Activated CD4-positive, alpha-beta T cell treated with anti-CD3 and anti-CD28 coated beads, Interleukin-2, amount 10 ng/mL, durations not matched to agents 24 days and 14 days (primary cell): ENCODE results near the gene ISYNA1. TPM values are rescaled to one million over a fixed set of nuclear protein-coding genes. Genes with fewer than 3 reads are reported as not detected.

Experiments
- DNase-seq: peaks from one replicate; pipeline ENCODE4 v3.0.0; 2022
- H3K27ac Mint-ChIP-seq: one replicate; pipeline ENCODE4 v1.8.0; 2022; ENCODE audit warnings: mild to moderate bottlenecking, mixed read lengths
- H3K27me3 Mint-ChIP-seq: one replicate; pipeline ENCODE4 v1.8.0; 2022; ENCODE audit warnings: mixed read lengths
- H3K36me3 Mint-ChIP-seq: one replicate; pipeline ENCODE4 v1.8.0; 2022; ENCODE audit warnings: low read depth, mild to moderate bottlenecking, mixed read lengths
- H3K4me1 Mint-ChIP-seq: one replicate; pipeline ENCODE4 v1.8.0; 2021; ENCODE audit warnings: mixed read lengths
- H3K4me3 Mint-ChIP-seq: one replicate; pipeline ENCODE4 v1.8.0; 2022; ENCODE audit warnings: mild to moderate bottlenecking, moderate library complexity, mixed read lengths
- H3K9me3 Mint-ChIP-seq: one replicate; pipeline ENCODE4 v1.8.0; 2021; ENCODE audit warnings: mixed read lengths
- intact Hi-C: fragments of 100-400 bp; cut with micrococcal nuclease; formaldehyde crosslinking; loops from one replicate; pipeline ENCODE4 v1.15.1; 2023
- total RNA-seq: library from RNA; stranded (reverse); gene quantifications from 2 replicates; pipeline ENCODE4 v1.2.3, GENCODE V29; 2022

The ISYNA1 gene
- total RNA-seq, 1 donor from 2014 or later: 10.9 TPM

DNA sequence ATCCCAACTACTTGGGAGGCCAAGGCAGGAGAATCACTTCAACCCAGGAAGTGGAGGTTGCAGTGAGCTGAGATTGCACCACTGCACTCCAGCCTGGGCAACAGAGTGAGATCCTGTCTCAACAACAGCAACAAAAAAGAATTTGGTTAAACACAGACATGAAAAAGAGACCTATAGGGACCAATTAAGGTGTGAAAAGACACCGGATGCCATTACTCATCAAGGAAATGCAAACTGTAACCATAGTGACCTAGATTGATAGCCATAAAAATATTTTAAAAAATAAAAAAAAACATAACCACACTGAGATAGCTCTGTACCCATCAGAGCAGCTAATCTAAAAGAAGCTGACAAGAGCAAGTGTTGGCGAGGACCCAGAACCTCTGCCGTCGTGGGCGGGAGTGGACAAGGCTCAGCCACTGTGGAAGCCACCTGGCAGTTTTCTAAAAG lies 37.1 kb upstream of the ISYNA1 start:
- intact Hi-C loops: loop anchor here (5.0 kb wide), 1 partner anchor 97 kb away; the partner anchor contains the start of gene UBA52
- peaks cover 34% of the 10 kb centered on the region for H3K4me1 Mint-ChIP-seq
- H3K9me3 Mint-ChIP-seq: no peaks in the 10 kb centered on the region

DNA sequence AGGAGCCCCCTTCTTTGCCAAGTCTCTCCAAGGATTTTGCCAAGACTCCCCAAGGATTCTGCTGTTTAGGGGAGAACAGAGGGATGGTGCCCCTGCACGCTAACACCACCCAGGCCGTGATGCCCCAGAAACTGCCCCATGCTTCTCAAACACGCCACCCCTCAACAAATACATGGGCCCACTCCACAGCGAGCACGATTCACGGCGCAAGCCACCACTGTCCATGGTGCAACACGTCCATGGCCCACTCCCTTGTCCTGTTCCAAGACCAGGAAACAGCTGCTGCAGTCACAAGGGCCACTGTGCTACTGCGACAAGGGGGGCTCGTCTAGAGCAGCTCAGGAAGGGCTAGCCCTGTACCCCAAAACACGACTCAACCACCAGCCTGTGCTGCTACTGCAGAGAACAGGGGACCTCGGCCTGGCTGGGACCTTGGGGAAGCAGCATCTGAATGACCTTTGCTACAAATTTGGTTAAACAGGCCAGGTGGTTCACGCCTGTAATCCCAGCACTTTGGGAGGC lies 36.5 kb upstream of the ISYNA1 start:
- no peaks in the 10 kb centered on the region for H3K9me3 Mint-ChIP-seq
- peaks cover 4% of the 10 kb centered on the region for H3K36me3 Mint-ChIP-seq
- H3K4me1 Mint-ChIP-seq: peaks cover 29% of the 10 kb centered on the region
- intact Hi-C loops: no loop called here
- no peaks in the 10 kb centered on the region for H3K27me3 Mint-ChIP-seq
- peak overlapping the region; percentile 28 for H3K27ac Mint-ChIP-seq
- DNase-seq: no peak
- no peak overlapping the region for H3K4me3 Mint-ChIP-seq

More for the DNA sequence above, 37.1 kb upstream of the ISYNA1 start:
- no peak overlapping the region for H3K4me3 Mint-ChIP-seq
- H3K27me3 Mint-ChIP-seq: no peaks in the 10 kb centered on the region
- H3K36me3 Mint-ChIP-seq: peaks cover 4% of the 10 kb centered on the region
- peak overlapping the region; percentile 48 for H3K27ac Mint-ChIP-seq
- no peak for DNase-seq

GRCh38 chr19:18473706-18474087 lies 35.8 kb upstream of the ISYNA1 start:
- H3K9me3 Mint-ChIP-seq: no peaks in the 10 kb centered on the region
- H3K27ac Mint-ChIP-seq: no peak overlapping the region
- H3K27me3 Mint-ChIP-seq: no peaks in the 10 kb centered on the region
- intact Hi-C loops: no loop called here
- H3K4me1 Mint-ChIP-seq: peaks cover 24% of the 10 kb centered on the region
- no peak overlapping the region for H3K4me3 Mint-ChIP-seq
- H3K36me3 Mint-ChIP-seq: peaks cover 2% of the 10 kb centered on the region
- DNase-seq: no peak

- no peak overlapping the region for H3K27ac Mint-ChIP-seq
- no peak for DNase-seq
- H3K4me3 Mint-ChIP-seq: no peak overlapping the region
- peaks cover 2% of the 10 kb centered on the region for H3K36me3 Mint-ChIP-seq
- H3K27me3 Mint-ChIP-seq: no peaks in the 10 kb centered on the region
- H3K4me1 Mint-ChIP-seq: peaks cover 23% of the 10 kb centered on the region
- intact Hi-C loops: no loop called here
- H3K9me3 Mint-ChIP-seq: no peaks in the 10 kb centered on the region
Measured at GRCh38 chr19:18473003-18473705, 35.2 kb upstream of the ISYNA1 start.

DNA sequence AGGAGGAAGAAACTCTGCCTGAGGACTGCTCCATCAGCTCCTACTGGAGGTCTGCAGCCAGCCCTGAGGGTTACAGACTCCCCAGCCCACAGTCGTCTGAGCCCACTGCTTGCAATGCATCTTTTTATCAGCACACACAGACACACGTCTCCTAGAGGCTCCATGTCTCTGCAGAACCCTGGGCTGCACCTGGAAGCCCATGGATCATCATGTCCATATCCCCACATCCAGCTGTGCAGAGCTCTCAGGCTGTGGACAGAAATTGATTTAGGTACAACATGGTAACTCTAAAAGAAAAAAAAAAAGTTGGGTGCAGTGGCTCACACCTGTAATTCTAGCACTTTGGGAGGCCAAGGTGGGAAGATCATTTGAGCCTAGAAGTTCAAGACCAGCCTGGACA lies 32.9 kb upstream of the ISYNA1 start:
- Mint-ChIP-seq H3K27ac (no peak overlapping the region), H3K4me3 (no peak overlapping the region), H3K4me1 (peaks cover 17% of the 10 kb centered on the region), H3K36me3 (peaks cover 2% of the 10 kb centered on the region), H3K9me3 (no peaks in the 10 kb centered on the region), H3K27me3 (no peaks in the 10 kb centered on the region)
- intact Hi-C loops: no loop called here
- no peak for DNase-seq

- Mint-ChIP-seq H3K27me3 (no peaks in the 10 kb centered on the region), H3K9me3 (no peaks in the 10 kb centered on the region), H3K4me1 (peaks cover 18% of the 10 kb centered on the region), H3K27ac (peak overlapping the region; percentile 37), H3K4me3 (no peak overlapping the region), H3K36me3 (peaks cover 10% of the 10 kb centered on the region)
- intact Hi-C loops: loop anchor here (10.0 kb wide), 1 partner anchor 376 kb away; no protein-coding TSS in a partner anchor
- peak; percentile 87 for DNase-seq
Measured at GRCh38 chr19:18469069-18469846, 31.3 kb upstream of the ISYNA1 start.

- H3K27ac Mint-ChIP-seq: no peak overlapping the region
- peaks cover 10% of the 10 kb centered on the region for H3K36me3 Mint-ChIP-seq
- no peak overlapping the region for H3K4me3 Mint-ChIP-seq
- H3K9me3 Mint-ChIP-seq: no peaks in the 10 kb centered on the region
- intact Hi-C loops: loop anchor here (10.0 kb wide), 1 partner anchor 376 kb away; no protein-coding TSS in a partner anchor
- H3K27me3 Mint-ChIP-seq: no peaks in the 10 kb centered on the region
- H3K4me1 Mint-ChIP-seq: peaks cover 18% of the 10 kb centered on the region
- DNase-seq: no peak
Measured at GRCh38 chr19:18468517-18468916, 30.6 kb upstream of the ISYNA1 start.

- intact Hi-C loops: loop anchor here (10.0 kb wide), 1 partner anchor 377 kb away; no protein-coding TSS in a partner anchor
- Mint-ChIP-seq H3K27ac (peak overlapping the region; percentile 66), H3K4me3 (no peak overlapping the region), H3K27me3 (no peaks in the 10 kb centered on the region), H3K9me3 (no peaks in the 10 kb centered on the region), H3K36me3 (peaks cover 10% of the 10 kb centered on the region), H3K4me1 (peaks cover 18% of the 10 kb centered on the region)
- DNase-seq: no peak
Measured at GRCh38 chr19:18467978-18468377, 30.0 kb upstream of the ISYNA1 start.

DNA sequence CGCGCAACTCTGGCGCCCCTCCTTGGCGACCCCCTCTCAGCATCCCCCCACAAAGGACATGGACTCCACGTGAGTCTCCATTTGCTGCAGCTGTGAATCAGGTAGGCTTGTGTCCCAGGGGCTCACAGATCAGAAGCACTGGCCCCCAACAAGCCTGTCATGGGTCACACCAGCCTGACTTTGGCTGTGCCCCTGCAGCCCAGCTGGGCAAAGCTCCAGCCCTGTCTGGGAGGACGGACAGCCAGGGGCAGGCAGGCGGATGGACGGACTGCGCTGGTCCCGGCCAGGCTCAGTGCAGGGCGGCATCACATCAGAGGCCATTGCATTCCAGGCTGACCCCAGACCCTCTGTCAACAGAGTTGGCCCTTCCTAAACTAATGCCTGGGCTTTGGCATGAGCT lies 28.4 kb upstream of the ISYNA1 start:
- DNase-seq: no peak
- no peaks in the 10 kb centered on the region for H3K9me3 Mint-ChIP-seq
- H3K27ac Mint-ChIP-seq: no peak overlapping the region
- peaks cover 13% of the 10 kb centered on the region for H3K36me3 Mint-ChIP-seq
- H3K4me3 Mint-ChIP-seq: no peak overlapping the region
- H3K27me3 Mint-ChIP-seq: no peaks in the 10 kb centered on the region
- intact Hi-C loops: loop anchor here (10.0 kb wide), 1 partner anchor 378 kb away; no protein-coding TSS in a partner anchor
- H3K4me1 Mint-ChIP-seq: peaks cover 21% of the 10 kb centered on the region

DNA sequence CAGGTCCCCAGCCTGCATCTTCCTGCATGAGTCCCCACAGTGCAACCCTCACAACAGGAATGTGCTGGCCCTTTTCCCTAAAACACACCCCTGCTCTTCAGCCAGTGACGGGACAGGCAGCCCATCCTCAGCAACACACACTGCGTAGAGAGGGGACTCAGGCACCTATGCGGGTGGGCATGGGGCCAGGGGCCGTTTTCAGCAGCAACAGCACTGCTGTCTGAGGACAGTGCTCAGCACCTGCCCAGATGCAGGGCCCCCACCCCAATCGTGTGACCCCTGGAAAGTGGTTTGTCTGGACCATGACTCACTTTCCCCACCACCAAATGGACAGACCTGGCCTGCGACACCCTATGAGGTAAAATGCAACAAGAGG lies 28.0 kb upstream of the ISYNA1 start:
- intact Hi-C loops: loop anchor here (10.0 kb wide), 1 partner anchor 379 kb away; no protein-coding TSS in a partner anchor
- Mint-ChIP-seq H3K4me1 (peaks cover 21% of the 10 kb centered on the region), H3K4me3 (no peak overlapping the region), H3K9me3 (no peaks in the 10 kb centered on the region), H3K27me3 (no peaks in the 10 kb centered on the region), H3K36me3 (peaks cover 13% of the 10 kb centered on the region), H3K27ac (no peak overlapping the region)
- no peak for DNase-seq

GRCh38 chr19:18465214-18465963 lies 27.5 kb upstream of the ISYNA1 start:
- intact Hi-C loops: loop anchor here (10.0 kb wide), 1 partner anchor 379 kb away; no protein-coding TSS in a partner anchor
- Mint-ChIP-seq H3K4me1 (peaks cover 21% of the 10 kb centered on the region), H3K36me3 (peaks cover 13% of the 10 kb centered on the region), H3K27ac (peak overlapping the region; percentile 59), H3K4me3 (peak overlapping the region; percentile 28), H3K9me3 (no peaks in the 10 kb centered on the region), H3K27me3 (no peaks in the 10 kb centered on the region)
- no peak for DNase-seq

DNA sequence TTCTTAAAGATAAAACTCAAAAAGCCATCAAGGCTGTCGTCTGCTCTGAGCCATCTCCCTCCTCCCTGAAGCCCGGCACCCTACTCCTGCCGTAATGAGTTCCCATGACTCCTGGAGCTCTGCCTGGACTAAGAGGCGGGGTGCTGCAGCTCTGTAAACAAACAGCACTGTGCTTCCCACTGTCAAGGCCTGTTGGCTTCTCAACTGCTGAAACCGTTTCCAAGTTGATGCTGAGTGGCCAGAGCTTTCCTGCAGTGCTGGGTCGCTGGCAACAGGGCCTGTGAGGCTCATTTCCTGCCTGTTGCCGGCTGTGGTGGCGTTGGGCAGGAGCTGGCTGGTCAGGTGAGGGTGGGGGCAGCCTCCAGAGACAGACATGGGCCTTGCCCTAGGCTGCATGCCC lies 26.7 kb upstream of the ISYNA1 start:
- peaks cover 15% of the 10 kb centered on the region for H3K36me3 Mint-ChIP-seq
- H3K4me1 Mint-ChIP-seq: peaks cover 20% of the 10 kb centered on the region
- no peak overlapping the region for H3K4me3 Mint-ChIP-seq
- H3K27ac Mint-ChIP-seq: peak overlapping the region; percentile 13
- no peaks in the 10 kb centered on the region for H3K9me3 Mint-ChIP-seq
- no peak for DNase-seq
- intact Hi-C loops: loop anchor here (10.0 kb wide), 1 partner anchor 380 kb away; no protein-coding TSS in a partner anchor
- no peaks in the 10 kb centered on the region for H3K27me3 Mint-ChIP-seq

- intact Hi-C loops: loop anchor here (10.0 kb wide), 1 partner anchor 383 kb away; no protein-coding TSS in a partner anchor
- DNase-seq: no peak
- Mint-ChIP-seq H3K4me1 (peaks cover 13% of the 10 kb centered on the region), H3K4me3 (no peak overlapping the region), H3K27me3 (no peaks in the 10 kb centered on the region), H3K36me3 (peaks cover 21% of the 10 kb centered on the region), H3K27ac (no peak overlapping the region), H3K9me3 (no peaks in the 10 kb centered on the region)
Measured at GRCh38 chr19:18461471-18461870, 23.5 kb upstream of the ISYNA1 start.
